Glutamatergic neuron (in vitro differentiated cells): ENCODE data around the gene PPFIBP2. TPM values are rescaled to one million over a fixed set of nuclear protein-coding genes. Genes with fewer than 3 reads are reported as not detected.

Experiments
- DNase-seq: peaks from one replicate; pipeline ENCODE4 v3.0.0; 2022
- H3K27ac Mint-ChIP-seq: one replicate; pipeline ENCODE4 v1.8.0; 2020; ENCODE audit warnings: mild to moderate bottlenecking, mixed read lengths, inconsistent platforms; ENCODE audit not compliant: unreplicated experiment
- H3K27me3 Mint-ChIP-seq: one replicate; pipeline ENCODE4 v1.8.0; 2020; ENCODE audit warnings: mild to moderate bottlenecking, moderate library complexity, mixed read lengths, inconsistent platforms; ENCODE audit not compliant: unreplicated experiment
- H3K36me3 Mint-ChIP-seq: one replicate; pipeline ENCODE4 v1.8.0; 2020; ENCODE audit warnings: mild to moderate bottlenecking, mixed read lengths, inconsistent platforms; ENCODE audit not compliant: unreplicated experiment
- H3K4me1 Mint-ChIP-seq: one replicate; pipeline ENCODE4 v1.8.0; 2020; ENCODE audit warnings: mild to moderate bottlenecking, low read depth, mixed read lengths, inconsistent platforms; ENCODE audit not compliant: unreplicated experiment
- H3K4me3 Mint-ChIP-seq: one replicate; pipeline ENCODE4 v1.8.0; 2020; ENCODE audit warnings: mild to moderate bottlenecking, mixed read lengths, inconsistent platforms; ENCODE audit not compliant: unreplicated experiment
- H3K9me3 Mint-ChIP-seq: one replicate; pipeline ENCODE4 v1.8.0; 2020; ENCODE audit warnings: mild to moderate bottlenecking, moderate library complexity, mixed read lengths, inconsistent platforms; ENCODE audit not compliant: unreplicated experiment
- CTCF ChIP-seq: fragments of 200-600 bp; sonication (generic); IDR thresholded peaks from one replicate; pipeline ENCODE4 v1.5.0; 2021; ENCODE audit not compliant: partially characterized antibody, unreplicated experiment
- total RNA-seq: library from RNA; stranded (reverse); fragmentation: NEBNext Ultra II Directional; extraction: Animal tissue kit (Norgen Biotek cat#: 25700); gene quantifications from one replicate; pipeline ENCODE4 v1.2.1, GENCODE V29; 2021; ENCODE audit not compliant: unreplicated experiment

PPFIBP2 gene
- total RNA-seq, 1 donor from 2014 or later = 1.5 TPM

GRCh38 chr11:7498193-7498592 lies 15.6 kb upstream of the PPFIBP2 start:
- Mint-ChIP-seq H3K9me3 (no peaks in the 10 kb centered on the region), H3K27ac (no peak overlapping the region), H3K27me3 (peaks cover 2% of the 10 kb centered on the region), H3K4me3 (no peak overlapping the region), H3K4me1 (no peaks in the 10 kb centered on the region), H3K36me3 (no peaks in the 10 kb centered on the region)
- no peak for TF ChIP-seq CTCF
- no peak for DNase-seq

GRCh38 chr11:7499081-7499480 lies 14.7 kb upstream of the PPFIBP2 start:
- Mint-ChIP-seq H3K4me1 (no peaks in the 10 kb centered on the region), H3K36me3 (no peaks in the 10 kb centered on the region), H3K4me3 (no peak overlapping the region), H3K27me3 (no peaks in the 10 kb centered on the region), H3K9me3 (no peaks in the 10 kb centered on the region), H3K27ac (no peak overlapping the region)
- TF ChIP-seq CTCF = no peak
- DNase-seq = no peak

- Mint-ChIP-seq H3K4me1 (no peaks in the 10 kb centered on the region), H3K36me3 (no peaks in the 10 kb centered on the region), H3K4me3 (no peak overlapping the region), H3K27me3 (no peaks in the 10 kb centered on the region), H3K9me3 (no peaks in the 10 kb centered on the region), H3K27ac (no peak overlapping the region)
- no peak for TF ChIP-seq CTCF
- no peak for DNase-seq
Observed at GRCh38 chr11:7500251-7500650, 13.5 kb upstream of the PPFIBP2 start.

- no peaks in the 10 kb centered on the region for H3K36me3 Mint-ChIP-seq
- TF ChIP-seq CTCF = no peak
- no peaks in the 10 kb centered on the region for H3K27me3 Mint-ChIP-seq
- H3K4me3 Mint-ChIP-seq = no peak overlapping the region
- no peak for DNase-seq
- H3K27ac Mint-ChIP-seq = no peak overlapping the region
- no peaks in the 10 kb centered on the region for H3K4me1 Mint-ChIP-seq
- H3K9me3 Mint-ChIP-seq = no peaks in the 10 kb centered on the region
Observed at GRCh38 chr11:7501251-7501650, 12.5 kb upstream of the PPFIBP2 start.

- Mint-ChIP-seq H3K4me3 (no peak overlapping the region), H3K9me3 (no peaks in the 10 kb centered on the region), H3K27ac (no peak overlapping the region), H3K27me3 (no peaks in the 10 kb centered on the region), H3K4me1 (no peaks in the 10 kb centered on the region), H3K36me3 (no peaks in the 10 kb centered on the region)
- no peak for DNase-seq
- TF ChIP-seq CTCF = no peak
Observed at GRCh38 chr11:7501894-7502293, 11.9 kb upstream of the PPFIBP2 start.
